ENCODE results near the gene MICAL1.

- TF ChIP-seq CTCF (IDR thresholded peaks at IDR 0.05): no peak
- TF ChIP-seq POLR2A (IDR thresholded peaks at IDR 0.05): no peak
- no peak for TF ChIP-seq EP300 (IDR thresholded peaks at IDR 0.05)
- TF ChIP-seq POLR2AphosphoS5 (IDR thresholded peaks at IDR 0.05): no peak
Measured at GRCh38 chr6:109449795-109450673, 5.5 kb downstream of the MICAL1 start.

All from stomach (tissue), 4 donors.